Gastroesophageal sphincter (tissue), 3 donors: ENCODE results near the gene SYNDIG1L.

ENCODE experiments used
- CTCF ChIP-seq, 4 experiments: fragments of 200-600 bp in 2 of 4; fragments of 450-650 bp in 2 of 4; sonication (generic) in 1 of 4; IDR thresholded peaks; one replicate each; pipeline ENCODE4 v1.5.1; 2017 to 2019; ENCODE audit warnings: antibody characterized with exemption in 4 of 4, mild to moderate bottlenecking in 2 of 4, moderate library complexity in 2 of 4
- EP300 ChIP-seq: sonication (generic); formaldehyde crosslinking; IDR thresholded peaks from one replicate; pipeline ENCODE4 v1.6.1; 2017; ENCODE audit warnings: antibody characterized with exemption, mild to moderate bottlenecking
- POLR2A ChIP-seq, 2 donors: fragments of 450-650 bp; IDR thresholded peaks; one replicate each; pipeline ENCODE4 v1.6.1; 2017; ENCODE audit warnings: antibody characterized with exemption in 2 of 2, mild to moderate bottlenecking in 2 of 2, moderate library complexity in 1 of 2
- POLR2AphosphoS5 ChIP-seq: sonication (generic); formaldehyde crosslinking; IDR thresholded peaks from one replicate; pipeline ENCODE4 v1.6.1; 2017; ENCODE audit warnings: antibody characterized with exemption

- TF ChIP-seq CTCF (IDR thresholded peaks at IDR 0.05) (no peak), POLR2AphosphoS5 (no peak), EP300 (no peak), POLR2A (IDR thresholded peaks at IDR 0.05) (no peak)
Measured at GRCh38 chr14:74465335-74465734, 39.3 kb upstream of the SYNDIG1L start.
